Measurements from ENCODE around the gene PTPRJ. TPM values are rescaled to one million over a fixed set of nuclear protein-coding genes. Genes with fewer than 3 reads are reported as not detected.

The PTPRJ gene
- total RNA-seq, 1 experiment from 2014 or later = 0.30 TPM

DNA sequence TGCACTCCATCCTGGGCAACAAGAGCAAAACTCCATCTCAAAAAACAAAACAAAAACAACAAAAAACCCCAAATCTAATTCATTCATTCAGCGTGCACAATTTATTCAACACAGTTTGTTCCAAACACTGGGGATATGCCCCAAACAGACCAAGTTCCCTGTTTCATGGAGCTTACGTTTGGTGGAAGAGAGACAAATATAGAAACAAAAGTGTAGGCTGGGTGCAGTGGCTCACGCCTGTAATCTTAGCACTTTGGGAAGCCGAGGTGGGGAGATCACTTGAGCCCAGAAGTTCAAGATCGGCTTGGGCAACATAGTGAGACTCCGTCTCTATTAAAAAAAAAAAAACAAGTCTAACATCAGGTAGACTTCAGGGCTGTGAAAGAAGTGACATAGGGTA, 52.4 kb downstream of the PTPRJ start:
- TF ChIP-seq, protein P1, sequence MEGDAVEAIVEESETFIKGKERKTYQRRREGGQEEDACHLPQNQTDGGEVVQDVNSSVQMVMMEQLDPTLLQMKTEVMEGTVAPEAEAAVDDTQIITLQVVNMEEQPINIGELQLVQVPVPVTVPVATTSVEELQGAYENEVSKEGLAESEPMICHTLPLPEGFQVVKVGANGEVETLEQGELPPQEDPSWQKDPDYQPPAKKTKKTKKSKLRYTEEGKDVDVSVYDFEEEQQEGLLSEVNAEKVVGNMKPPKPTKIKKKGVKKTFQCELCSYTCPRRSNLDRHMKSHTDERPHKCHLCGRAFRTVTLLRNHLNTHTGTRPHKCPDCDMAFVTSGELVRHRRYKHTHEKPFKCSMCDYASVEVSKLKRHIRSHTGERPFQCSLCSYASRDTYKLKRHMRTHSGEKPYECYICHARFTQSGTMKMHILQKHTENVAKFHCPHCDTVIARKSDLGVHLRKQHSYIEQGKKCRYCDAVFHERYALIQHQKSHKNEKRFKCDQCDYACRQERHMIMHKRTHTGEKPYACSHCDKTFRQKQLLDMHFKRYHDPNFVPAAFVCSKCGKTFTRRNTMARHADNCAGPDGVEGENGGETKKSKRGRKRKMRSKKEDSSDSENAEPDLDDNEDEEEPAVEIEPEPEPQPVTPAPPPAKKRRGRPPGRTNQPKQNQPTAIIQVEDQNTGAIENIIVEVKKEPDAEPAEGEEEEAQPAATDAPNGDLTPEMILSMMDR (IDR thresholded peaks at IDR 0.05; ENCODE audit: unreplicated experiment) = no peak
- BruUV-seq (replicated peaks) = no TSS peak
- Mint-ChIP-seq H3K27ac (ENCODE audit: low read depth, unreplicated experiment) (no peak overlapping the region), H3K9me3 (ENCODE audit: unreplicated experiment) (no peaks in the 10 kb centered on the region), H3K4me1 (ENCODE audit: insufficient read depth, unreplicated experiment) (no peaks in the 10 kb centered on the region), H3K27me3 (ENCODE audit: insufficient read depth, unreplicated experiment) (peaks cover 7% of the 10 kb centered on the region), H3K4me3 (ENCODE audit: unreplicated experiment) (no peak overlapping the region), H3K36me3 (ENCODE audit: insufficient read depth, unreplicated experiment) (no peaks in the 10 kb centered on the region)
- CTCF ChIA-PET = interaction anchor here (1.4 kb wide), 1 partner anchor 98 kb away, joined by 6 read pairs; no protein-coding TSS in a partner anchor
- intact Hi-C loops (cut with micrococcal nuclease) = no loop called here
- POLR2A ChIA-PET = no interaction called here
- DNase-seq (ENCODE audit: unreplicated experiment) = no peak

DNA sequence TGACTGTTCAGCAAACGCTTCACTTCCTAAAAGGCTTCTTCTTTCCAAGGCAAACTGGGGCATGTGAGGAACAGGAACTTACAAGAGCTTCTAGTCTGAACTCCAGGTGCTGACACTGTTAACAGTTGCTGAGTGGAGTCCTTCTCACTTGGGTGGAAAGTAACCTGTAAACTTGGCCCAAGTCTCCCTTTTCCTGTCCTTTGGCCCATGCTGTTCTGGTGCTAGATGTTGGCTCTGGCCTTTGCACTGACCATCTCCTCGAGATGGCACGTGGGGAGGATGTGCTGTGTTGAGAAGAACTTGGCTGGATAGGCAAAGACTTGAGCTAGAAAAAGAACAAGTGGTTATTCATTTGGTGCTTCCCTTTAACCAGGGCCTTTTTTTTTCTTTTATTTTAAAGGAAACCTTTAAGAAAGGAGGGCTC, 53.6 kb downstream of the PTPRJ start:
- TF ChIP-seq, protein P1 (IDR thresholded peaks at IDR 0.05; ENCODE audit: unreplicated experiment) = no peak
- H3K9me3 Mint-ChIP-seq (ENCODE audit: unreplicated experiment) = no peaks in the 10 kb centered on the region
- BruUV-seq (replicated peaks) = no TSS peak
- CTCF ChIA-PET = interaction anchor here (0.6 to 1.4 kb wide), 2 partner anchors 13 to 99 kb away, joined by 3 to 6 read pairs; no protein-coding TSS in a partner anchor
- H3K36me3 Mint-ChIP-seq (ENCODE audit: insufficient read depth, unreplicated experiment) = no peaks in the 10 kb centered on the region
- H3K4me3 Mint-ChIP-seq (ENCODE audit: unreplicated experiment) = no peak overlapping the region
- H3K4me1 Mint-ChIP-seq (ENCODE audit: insufficient read depth, unreplicated experiment) = no peaks in the 10 kb centered on the region
- no peak overlapping the region for H3K27ac Mint-ChIP-seq (ENCODE audit: low read depth, unreplicated experiment)
- intact Hi-C loops (cut with micrococcal nuclease) = no loop called here
- POLR2A ChIA-PET = interaction anchor here (0.6 kb wide), 1 partner anchor 1266 kb away, joined by 3 read pairs; no protein-coding TSS in a partner anchor
- DNase-seq (ENCODE audit: unreplicated experiment) = no peak
- H3K27me3 Mint-ChIP-seq (ENCODE audit: insufficient read depth, unreplicated experiment) = peaks cover 7% of the 10 kb centered on the region

DNA sequence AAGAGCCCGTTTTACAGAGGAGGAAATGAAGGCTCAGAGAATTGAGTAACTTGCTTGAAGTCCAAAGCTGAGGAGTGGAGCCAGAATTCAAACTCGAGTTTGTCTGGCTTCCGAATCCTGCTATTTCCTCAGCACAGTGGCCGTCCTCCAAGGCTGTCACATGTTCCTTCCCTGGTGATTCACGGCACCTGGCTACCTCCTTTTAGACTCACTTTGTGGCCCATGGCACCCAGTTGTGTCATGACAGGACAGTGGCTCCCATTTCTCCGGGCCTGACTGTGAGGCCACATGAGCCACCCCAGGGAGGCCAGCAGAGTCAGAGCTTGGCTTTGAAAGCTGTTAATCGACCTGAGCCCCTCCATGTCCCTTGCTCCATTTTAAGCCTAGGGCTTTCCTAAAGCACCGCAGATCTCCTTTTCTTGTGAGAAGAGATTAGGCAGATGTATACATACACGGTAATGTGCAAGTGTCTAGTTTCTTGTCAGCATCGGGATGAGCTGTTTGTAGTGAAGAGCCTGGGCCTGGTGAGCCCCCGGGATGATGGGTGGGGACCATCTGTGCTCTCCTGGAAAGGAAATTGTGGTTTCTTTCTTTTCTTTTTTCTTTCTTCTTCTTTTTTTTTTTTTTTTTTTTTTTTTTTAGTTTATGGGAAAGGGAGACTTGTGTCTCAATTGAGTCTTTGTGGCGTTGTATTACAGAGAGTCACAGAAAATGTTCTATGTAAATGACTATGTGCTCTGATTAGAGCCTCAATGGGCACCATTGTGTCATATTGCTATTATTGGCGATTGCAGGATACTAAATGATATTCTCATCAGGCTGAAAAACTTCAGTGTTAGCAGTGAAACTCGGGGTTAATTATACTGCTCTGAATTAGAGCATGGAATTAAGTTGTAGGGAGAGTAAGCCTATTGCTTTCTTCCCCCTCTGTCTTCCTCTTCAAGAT, 54.8 kb downstream of the PTPRJ start:
- no TSS peak for BruUV-seq (replicated peaks)
- H3K27me3 Mint-ChIP-seq (ENCODE audit: insufficient read depth, unreplicated experiment) = peaks cover 7% of the 10 kb centered on the region
- intact Hi-C loops (cut with micrococcal nuclease) = no loop called here
- no peaks in the 10 kb centered on the region for H3K4me1 Mint-ChIP-seq (ENCODE audit: insufficient read depth, unreplicated experiment)
- ChIA-PET POLR2A (no interaction called here), CTCF (interaction anchor here (0.6 kb wide), 1 partner anchor 34 kb away, joined by 3 read pairs; no protein-coding TSS in a partner anchor)
- no peak overlapping the region for H3K4me3 Mint-ChIP-seq (ENCODE audit: unreplicated experiment)
- H3K9me3 Mint-ChIP-seq (ENCODE audit: unreplicated experiment) = no peaks in the 10 kb centered on the region
- TF ChIP-seq, protein P1 (IDR thresholded peaks at IDR 0.05; ENCODE audit: unreplicated experiment) = no peak
- H3K27ac Mint-ChIP-seq (ENCODE audit: low read depth, unreplicated experiment) = no peak overlapping the region
- peak; percentile 33 for DNase-seq (ENCODE audit: unreplicated experiment)
- H3K36me3 Mint-ChIP-seq (ENCODE audit: insufficient read depth, unreplicated experiment) = no peaks in the 10 kb centered on the region

DNA sequence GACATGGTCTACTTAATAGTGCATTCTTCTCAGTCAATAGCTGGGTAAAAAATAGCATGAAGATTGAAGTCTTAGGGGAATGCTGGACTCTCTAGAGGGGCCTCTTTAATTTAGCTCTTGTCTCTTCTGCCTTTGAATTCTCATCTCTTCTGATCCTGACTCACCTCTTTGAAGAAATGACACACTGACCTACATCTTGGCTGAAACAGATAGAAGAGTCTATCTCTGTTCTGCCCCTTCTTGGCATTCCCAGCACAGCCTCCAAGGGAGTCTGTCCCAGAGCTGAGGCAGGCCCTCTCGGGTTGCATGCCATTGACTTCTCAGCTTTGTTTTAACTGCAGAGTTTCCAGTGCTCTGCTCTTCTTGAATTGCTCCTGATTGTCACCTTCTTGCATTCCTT, 55.7 kb downstream of the PTPRJ start:
- Mint-ChIP-seq H3K27me3 (ENCODE audit: insufficient read depth, unreplicated experiment) (peaks cover 7% of the 10 kb centered on the region), H3K36me3 (ENCODE audit: insufficient read depth, unreplicated experiment) (no peaks in the 10 kb centered on the region), H3K9me3 (ENCODE audit: unreplicated experiment) (no peaks in the 10 kb centered on the region), H3K4me3 (ENCODE audit: unreplicated experiment) (no peak overlapping the region), H3K4me1 (ENCODE audit: insufficient read depth, unreplicated experiment) (no peaks in the 10 kb centered on the region), H3K27ac (ENCODE audit: low read depth, unreplicated experiment) (no peak overlapping the region)
- BruUV-seq (replicated peaks) = no TSS peak
- CTCF ChIA-PET = interaction anchor here (0.5 kb wide), 1 partner anchor 47 kb away, joined by 4 read pairs; no protein-coding TSS in a partner anchor
- POLR2A ChIA-PET = no interaction called here
- TF ChIP-seq, protein P1 (IDR thresholded peaks at IDR 0.05; ENCODE audit: unreplicated experiment) = no peak
- intact Hi-C loops (cut with micrococcal nuclease) = no loop called here
- DNase-seq (ENCODE audit: unreplicated experiment) = no peak

Measured in MCF 10A (cell line).